CD4-positive, alpha-beta T cell (primary cell): ENCODE measurements around the gene FFAR1. TPM values are rescaled to one million over a fixed set of nuclear protein-coding genes. Genes with fewer than 3 reads are reported as not detected.

ENCODE experiments used
- ATAC-seq: fragments of 200-7000 bp; cut with Tn5 transposase; one replicate; pipeline ENCODE4 v1.10.0; 2022; ENCODE audit warnings: mild to moderate bottlenecking; ENCODE audit not compliant: poor library complexity
- CTCF ChIA-PET: fragments of 350-600 bp; sonication (Branson Sonifier 250); formaldehyde crosslinking; loops from one replicate; lab custom pipeline; 2021; ENCODE audit warnings: antibody characterized with exemption, inconsistent platforms; lab: Charles Lee
- POLR2A ChIA-PET: fragments of 350-600 bp; sonication (Branson Sonifier 250); formaldehyde crosslinking; loops from one replicate; lab custom pipeline; 2021; ENCODE audit warnings: antibody characterized with exemption, inconsistent platforms; lab: Charles Lee
- DNase-seq, 14 experiments: peaks; one replicate each; pipeline ENCODE4 v3.0.0-alpha.2; 2013 to 2020; ENCODE audit warnings: mixed read lengths in 2 of 14
- H3K27ac ChIP-seq, 2 donors: one replicate each; pipeline versions ENCODE4 v1.5.1 to v1.7.0; 2013; ENCODE audit warnings: low read length in 2 of 2, low read depth in 1 of 2, mild to moderate bottlenecking in 1 of 2
- H3K27me3 ChIP-seq, 2 experiments: 1 replicate in 1 of 2; 2 replicates in 1 of 2; pipeline versions ENCODE4 v1.6.1 to v1.7.0; 2013; ENCODE audit warnings: low read length in 2 of 2, control low read depth in 1 of 2, mild to moderate bottlenecking in 1 of 2, moderate library complexity in 1 of 2; ENCODE audit not compliant: insufficient read depth in 2 of 2, control insufficient read depth in 1 of 2
- H3K36me3 ChIP-seq: one replicate; pipeline ENCODE4 v1.6.1; 2013; ENCODE audit warnings: low read length, control low read depth; ENCODE audit not compliant: insufficient read depth
- H3K4me1 ChIP-seq: one replicate; pipeline ENCODE4 v1.6.1; 2013; ENCODE audit warnings: low read length, control low read depth; ENCODE audit not compliant: insufficient read depth
- H3K4me3 ChIP-seq: one replicate; pipeline ENCODE4 v1.5.1; 2013; ENCODE audit warnings: mild to moderate bottlenecking, low read length, moderate library complexity
- H3K9me3 ChIP-seq, 2 experiments: 1 replicate in 1 of 2; 2 replicates in 1 of 2; pipeline versions ENCODE4 v1.6.1 to v1.7.0; 2013; ENCODE audit warnings: low read length in 2 of 2, mild to moderate bottlenecking in 2 of 2, control low read depth in 1 of 2, moderate library complexity in 1 of 2; ENCODE audit not compliant: control insufficient read depth in 1 of 2, insufficient read depth in 1 of 2
- H3K27ac Mint-ChIP-seq: one replicate; pipeline ENCODE4 v1.8.0; 2020; ENCODE audit warnings: mixed read lengths
- H3K27me3 Mint-ChIP-seq: one replicate; pipeline ENCODE4 v1.8.0; 2021; ENCODE audit warnings: mixed read lengths
- H3K36me3 Mint-ChIP-seq: one replicate; pipeline ENCODE4 v1.8.0; 2021; ENCODE audit warnings: low read depth, mixed read lengths
- H3K4me1 Mint-ChIP-seq: one replicate; pipeline ENCODE4 v1.8.0; 2021; ENCODE audit warnings: low read depth, mixed read lengths
- H3K4me3 Mint-ChIP-seq: one replicate; pipeline ENCODE4 v1.8.0; 2020; ENCODE audit warnings: mild to moderate bottlenecking, mixed read lengths
- H3K9me3 Mint-ChIP-seq: one replicate; pipeline ENCODE4 v1.8.0; 2020; ENCODE audit warnings: mixed read lengths
- CTCF ChIP-seq: fragments of 200-600 bp; IDR thresholded peaks from one replicate; pipeline ENCODE4 v1.8.0; 2022; ENCODE audit warnings: antibody characterized with exemption, mild to moderate bottlenecking
- intact Hi-C, 2 experiments: fragments of 100-400 bp; cut with DNase I in 1 of 2; cut with micrococcal nuclease in 1 of 2; formaldehyde crosslinking; loops; one replicate each; pipeline versions ENCODE4 v1.15.1 to v1.9.0; 2023 to 2025; cut with DNase I, micrococcal nuclease
- total RNA-seq, 174 experiments: library from RNA in 2 of 174; stranded (reverse) in 2 of 174; gene quantifications; one replicate each; pipeline ENCODE4 v1.2.3 and lab custom pipeline; 2021 to 2026

Gene FFAR1
- total RNA-seq, 2 experiments from 2014 or later, result not detected

- Histone ChIP-seq H3K4me1 (peaks cover 11% of the 10 kb centered on the region), H3K27ac (no peak overlapping the region), H3K4me3 (no peak overlapping the region), H3K36me3 (no peaks in the 10 kb centered on the region), H3K9me3 (no peaks in the 10 kb centered on the region), H3K27me3 (peaks cover 0 to 2% of the 10 kb centered on the region in 2 experiments)
- Mint-ChIP-seq H3K27ac (no peak overlapping the region), H3K27me3 (peaks cover 3% of the 10 kb centered on the region), H3K4me3 (no peak overlapping the region), H3K36me3 (no peaks in the 10 kb centered on the region), H3K4me1 (peaks cover 12% of the 10 kb centered on the region), H3K9me3 (no peaks in the 10 kb centered on the region)
- CTCF ChIA-PET, result no interaction called here
- no peak for TF ChIP-seq CTCF
- DNase-seq (no peak), ATAC-seq (no peak)
- intact Hi-C loops, result no loop called here
- POLR2A ChIA-PET, result no interaction called here
These were observed 6.0 kb upstream of the FFAR1 start for GRCh38 chr19:35341565-35342225.

DNA sequence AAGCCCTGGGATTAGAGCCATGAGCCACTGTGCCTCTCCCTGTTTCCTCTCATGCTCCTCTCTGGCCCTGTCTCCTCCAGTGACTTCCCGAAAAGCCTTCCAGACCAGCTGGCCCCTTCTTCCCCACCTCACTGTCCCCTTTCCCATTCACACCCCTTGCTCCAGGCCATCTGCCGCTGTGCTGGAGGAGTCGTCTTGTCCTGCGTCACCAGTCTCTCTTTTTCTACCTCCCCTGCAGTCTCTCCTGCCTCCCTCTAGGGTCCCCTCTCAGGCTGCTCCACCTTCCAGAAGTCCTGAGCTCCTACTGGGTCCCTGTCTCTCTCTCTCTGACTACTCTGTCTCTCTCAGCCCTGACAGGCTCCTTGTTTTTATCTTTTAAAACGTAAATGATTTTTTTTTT lies 5.3 kb upstream of the FFAR1 start:
- H3K27ac ChIP-seq, result no peak overlapping the region
- no peak overlapping the region for H3K4me3 Mint-ChIP-seq
- peaks cover 9% of the 10 kb centered on the region for H3K27me3 Mint-ChIP-seq
- ChIA-PET POLR2A (no interaction called here), CTCF (no interaction called here)
- no peaks in the 10 kb centered on the region for H3K36me3 Mint-ChIP-seq
- no peak overlapping the region for H3K4me3 ChIP-seq
- H3K9me3 Mint-ChIP-seq, result no peaks in the 10 kb centered on the region
- no peaks in the 10 kb centered on the region for H3K9me3 ChIP-seq
- no peak for ATAC-seq
- H3K36me3 ChIP-seq, result no peaks in the 10 kb centered on the region
- H3K27me3 ChIP-seq, result peaks cover 0 to 2% of the 10 kb centered on the region in 2 experiments
- intact Hi-C loops, result no loop called here
- DNase-seq, result no peak
- TF ChIP-seq CTCF, result no peak
- no peak overlapping the region for H3K27ac Mint-ChIP-seq
- peaks cover 19% of the 10 kb centered on the region for H3K4me1 Mint-ChIP-seq
- H3K4me1 ChIP-seq, result peaks cover 18% of the 10 kb centered on the region

DNA sequence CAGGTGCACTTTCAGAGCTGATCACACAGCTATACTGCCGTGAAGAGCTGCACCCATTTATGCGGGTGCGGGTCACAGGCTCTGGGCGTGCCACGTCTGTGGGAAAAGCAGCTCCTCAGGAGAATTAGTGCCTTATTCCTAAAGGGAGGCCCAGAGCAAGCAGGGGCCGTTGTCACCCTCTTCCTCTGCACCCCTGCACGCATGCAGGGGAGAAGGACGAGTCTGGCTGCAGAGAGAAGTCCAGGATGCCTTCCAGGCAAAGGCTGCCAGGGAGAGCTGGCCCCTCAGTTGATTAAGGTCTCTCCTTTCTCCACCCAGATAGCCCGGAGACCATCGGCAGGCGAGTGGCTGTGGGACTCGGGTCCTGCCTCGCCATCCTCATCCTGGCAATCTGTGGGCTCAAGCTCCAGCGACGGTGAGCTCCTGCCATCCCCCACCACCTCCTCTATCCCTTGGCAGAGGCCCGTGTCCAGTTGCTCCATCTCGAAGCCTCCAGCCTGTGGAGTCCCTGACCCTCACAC lies 3.1 kb upstream of the FFAR1 start:
- H3K4me1 Mint-ChIP-seq, result peaks cover 26% of the 10 kb centered on the region
- no peaks in the 10 kb centered on the region for H3K36me3 ChIP-seq
- H3K4me1 ChIP-seq, result peaks cover 30% of the 10 kb centered on the region
- H3K27ac Mint-ChIP-seq, result no peak overlapping the region
- H3K9me3 Mint-ChIP-seq, result no peaks in the 10 kb centered on the region
- intact Hi-C loops, result no loop called here
- peaks cover 9% of the 10 kb centered on the region for H3K27me3 Mint-ChIP-seq
- H3K27ac ChIP-seq, result no peak overlapping the region
- DNase-seq (peak in 1 of 14 experiments; percentile 20), ATAC-seq (no peak)
- no peaks in the 10 kb centered on the region for H3K36me3 Mint-ChIP-seq
- H3K4me3 ChIP-seq, result no peak overlapping the region
- CTCF ChIA-PET, result interaction anchor here (0.5 kb wide), 1 partner anchor 111 kb away, joined by 3 read pairs; no protein-coding TSS in a partner anchor
- peaks cover 0 to 2% of the 10 kb centered on the region in 2 experiments for H3K27me3 ChIP-seq
- POLR2A ChIA-PET, result no interaction called here
- TF ChIP-seq CTCF, result no peak
- no peaks in the 10 kb centered on the region for H3K9me3 ChIP-seq
- H3K4me3 Mint-ChIP-seq, result no peak overlapping the region
